H9 (cell line): ENCODE data around the gene GALNT10. TPM values are rescaled to one million over a fixed set of nuclear protein-coding genes. Genes with fewer than 3 reads are reported as not detected.

Experiments
- DNase-seq: peaks from one replicate; pipeline ENCODE4 v3.0.0-alpha.2; 2017
- H2AFZ ChIP-seq: one replicate; pipeline ENCODE4 v1.6.1; 2013; ENCODE audit warnings: mild to moderate bottlenecking, low read length, control low read depth, moderate library complexity
- H2AK5ac ChIP-seq: 2 replicates; pipeline ENCODE4 v1.6.1; 2013; ENCODE audit warnings: low read length, control low read depth, mixed read lengths; ENCODE audit not compliant: insufficient read length
- H2BK120ac ChIP-seq: one replicate; pipeline ENCODE4 v1.6.1; 2013; ENCODE audit warnings: low read depth, mild to moderate bottlenecking, low read length, control low read depth, inconsistent platforms; ENCODE audit not compliant: poor library complexity, severe bottlenecking
- H2BK12ac ChIP-seq: 2 replicates; pipeline ENCODE4 v1.6.1; 2013; ENCODE audit warnings: low read length, control low read depth, mixed read lengths, low read depth; ENCODE audit not compliant: insufficient read length
- H2BK15ac ChIP-seq: 2 replicates; pipeline ENCODE4 v1.6.1; 2013; ENCODE audit warnings: low read depth, low read length, control low read depth
- H2BK20ac ChIP-seq: one replicate; pipeline ENCODE4 v1.6.1; 2013; ENCODE audit warnings: low read depth, mild to moderate bottlenecking, low read length, control low read depth, inconsistent platforms; ENCODE audit not compliant: poor library complexity, severe bottlenecking
- H2BK5ac ChIP-seq: 2 replicates; pipeline ENCODE4 v1.6.1; 2013; ENCODE audit warnings: low read length, control low read depth, mixed read lengths; ENCODE audit not compliant: insufficient read length
- H3K14ac ChIP-seq: 2 replicates; pipeline ENCODE4 v1.6.1; 2013; ENCODE audit warnings: low read length, control low read depth; ENCODE audit not compliant: insufficient read depth
- H3K18ac ChIP-seq: 2 replicates; pipeline ENCODE4 v1.6.1; 2013; ENCODE audit warnings: low read depth, mild to moderate bottlenecking, mixed read lengths, low read length, control low read depth; ENCODE audit not compliant: insufficient read length
- H3K23ac ChIP-seq: 2 replicates; pipeline ENCODE4 v1.6.1; 2013; ENCODE audit warnings: low read length, control low read depth, mixed read lengths, low read depth; ENCODE audit not compliant: insufficient read length
- H3K23me2 ChIP-seq: 2 replicates; pipeline ENCODE4 v1.6.1; 2013; ENCODE audit warnings: low read depth, mild to moderate bottlenecking, mixed read lengths, low read length, control low read depth; ENCODE audit not compliant: insufficient read length, poor library complexity, severe bottlenecking
- H3K27ac ChIP-seq: 2 replicates; pipeline ENCODE4 v1.5.1; 2013; ENCODE audit warnings: low read length, control low read depth, mixed read lengths, low read depth; ENCODE audit not compliant: insufficient read length
- H3K27me3 ChIP-seq: 2 replicates; pipeline ENCODE4 v1.6.1; 2013; ENCODE audit warnings: low read length, control low read depth, inconsistent platforms; ENCODE audit not compliant: insufficient read depth
- H3K4ac ChIP-seq: 2 replicates; pipeline ENCODE4 v1.6.1; 2013; ENCODE audit warnings: low read depth, mild to moderate bottlenecking, control low read depth, inconsistent platforms, low read length, moderate library complexity
- H3K4me1 ChIP-seq: 2 replicates; pipeline ENCODE4 v1.6.1; 2013; ENCODE audit warnings: low read length, control low read depth, inconsistent platforms; ENCODE audit not compliant: insufficient read depth
- H3K4me2 ChIP-seq: 2 replicates; pipeline ENCODE4 v1.6.1; 2013; ENCODE audit warnings: low read length, control low read depth, mixed read lengths; ENCODE audit not compliant: insufficient read length, insufficient read depth
- H3K56ac ChIP-seq: 2 replicates; pipeline ENCODE4 v1.6.1; 2013; ENCODE audit warnings: low read depth, mild to moderate bottlenecking, mixed read lengths, low read length, control low read depth; ENCODE audit not compliant: insufficient read length
- H3K79me1 ChIP-seq: 2 replicates; pipeline ENCODE4 v1.6.1; 2013; ENCODE audit warnings: low read depth, mild to moderate bottlenecking, moderate library complexity, low read length, control low read depth, inconsistent platforms; ENCODE audit not compliant: insufficient read depth, poor library complexity, severe bottlenecking
- H3K79me2 ChIP-seq: 2 replicates; pipeline ENCODE4 v1.6.1; 2013; ENCODE audit warnings: low read length, control low read depth, inconsistent platforms; ENCODE audit not compliant: insufficient read depth
- H3K9ac ChIP-seq: 2 replicates; pipeline ENCODE4 v1.6.1; 2013; ENCODE audit warnings: low read length, control low read depth, mixed read lengths; ENCODE audit not compliant: insufficient read length; ENCODE audit errors: extremely low read depth
- H3K9me3 ChIP-seq: one replicate; pipeline ENCODE4 v1.6.1; 2013; ENCODE audit warnings: low read depth, low read length, inconsistent platforms; ENCODE audit not compliant: control insufficient read depth
- H3T11ph ChIP-seq: one replicate; pipeline ENCODE4 v1.6.1; 2013; ENCODE audit warnings: mild to moderate bottlenecking, low read length, control low read depth, inconsistent platforms
- H4K20me1 ChIP-seq: one replicate; pipeline ENCODE4 v1.6.1; 2013; ENCODE audit not compliant: control insufficient read depth, insufficient read length, insufficient read depth
- H4K5ac ChIP-seq: 2 replicates; pipeline ENCODE4 v1.6.1; 2013; ENCODE audit warnings: low read depth, mild to moderate bottlenecking, mixed read lengths, low read length, control low read depth; ENCODE audit not compliant: insufficient read length
- H4K8ac ChIP-seq: replicated peaks from 2 replicates; pipeline ENCODE4 v1.6.1; 2013; ENCODE audit warnings: low read length, control low read depth, mixed read lengths, low read depth; ENCODE audit not compliant: insufficient read length
- H4K91ac ChIP-seq: 2 replicates; pipeline ENCODE4 v1.6.1; 2013; ENCODE audit warnings: low read depth, mild to moderate bottlenecking, moderate library complexity, mixed read lengths, low read length, control low read depth; ENCODE audit not compliant: insufficient read length
- H3K27ac Mint-ChIP-seq, 3 experiments: 2 replicates in 2 of 3; 3 replicates in 1 of 3; pipeline ENCODE4 v1.8.0; 2020 to 2021; ENCODE audit warnings: mixed read lengths in 3 of 3, mild to moderate bottlenecking in 1 of 3, moderate library complexity in 1 of 3
- H3K27me3 Mint-ChIP-seq: 2 replicates; pipeline ENCODE4 v1.8.0; 2021; ENCODE audit warnings: low read depth, mild to moderate bottlenecking, moderate library complexity, mixed read lengths
- H3K36me3 Mint-ChIP-seq, 3 experiments: 2 replicates in 2 of 3; 3 replicates in 1 of 3; pipeline ENCODE4 v1.8.0; 2020 to 2021; ENCODE audit warnings: low read depth in 3 of 3, mixed read lengths in 3 of 3; ENCODE audit not compliant: insufficient read depth in 1 of 3
- H3K4me1 Mint-ChIP-seq, 2 experiments: 2 replicates each; pipeline ENCODE4 v1.8.0; 2020; ENCODE audit warnings: mixed read lengths in 2 of 2
- H3K4me3 Mint-ChIP-seq, 2 experiments: 2 replicates in 1 of 2; 3 replicates in 1 of 2; pipeline ENCODE4 v1.8.0; 2020 to 2021; ENCODE audit warnings: mild to moderate bottlenecking in 2 of 2, mixed read lengths in 2 of 2, moderate library complexity in 1 of 2
- H3K9me3 Mint-ChIP-seq, 2 experiments: 2 replicates in 1 of 2; 3 replicates in 1 of 2; pipeline ENCODE4 v1.8.0; 2020; ENCODE audit warnings: mild to moderate bottlenecking in 2 of 2, mixed read lengths in 2 of 2, moderate library complexity in 1 of 2
- CTCF ChIP-seq: fragments of 200-600 bp; sonication (generic); conservative IDR thresholded peaks from 3 replicates; pipeline ENCODE4 v1.8.0; 2021; ENCODE audit warnings: antibody characterized with exemption, mild to moderate bottlenecking
- WGBS: extraction: QIAGEN DNeasy Blood & Tissue Kit; methylation state at CpG from one replicate; pipeline ENCODE4 v1.1.7; 2013; ENCODE audit warnings: missing lambda C conversion rate, low lambda C conversion rate, mixed read lengths; ENCODE audit not compliant: insufficient read length; ENCODE audit errors: extremely low coverage; 5-methylcytosine and 5-hydroxymethylcytosine counted together
- total RNA-seq: library from RNA; stranded (reverse); gene quantifications from 2 replicates; pipeline ENCODE4 v1.2.1, GENCODE V29; 2021

The GALNT10 gene
- total RNA-seq, 1 experiment from 2014 or later: 15.4 TPM

DNA sequence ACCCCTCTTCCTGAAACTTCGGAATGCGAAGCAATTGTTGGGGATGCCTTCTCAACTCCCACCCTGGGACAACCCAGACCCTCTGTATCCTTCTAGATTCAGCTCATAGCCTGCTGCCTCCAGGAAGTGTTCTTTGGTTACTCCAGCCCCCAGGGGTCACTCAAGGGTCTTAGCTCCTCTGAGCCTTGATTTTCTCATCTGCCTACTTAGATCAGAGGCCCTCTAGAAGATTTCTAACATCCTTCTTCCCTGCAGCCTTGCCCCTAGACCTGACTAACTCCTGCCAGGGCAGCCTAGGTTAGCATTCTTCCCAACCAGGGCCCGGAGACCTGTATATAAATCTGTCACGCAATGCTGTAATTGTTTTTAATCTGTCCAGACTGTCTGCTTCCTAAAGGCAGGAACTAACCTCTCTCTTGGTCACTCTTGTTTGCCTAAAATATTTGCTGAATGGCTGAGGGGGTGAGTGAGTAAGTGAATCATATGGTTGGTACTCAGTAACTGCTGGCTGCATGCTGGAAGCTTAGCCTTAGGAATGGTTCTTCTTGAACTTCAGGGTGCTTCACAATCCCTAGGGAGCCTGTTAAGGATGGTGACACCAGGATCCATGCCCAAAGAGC is 8.2 kb downstream of the GALNT10 start:
- Mint-ChIP-seq H3K4me3 (no peak overlapping the region), H3K27ac (peak overlapping the region in 1 of 3 experiments; percentile 41; a peak in 2 of 7 replicates), H3K9me3 (no peaks in the 10 kb centered on the region), H3K36me3 (peaks cover 0 to 3% (median 3%) of the 10 kb centered on the region in 3 experiments; a peak in 3 of 7 replicates), H3K4me1 (peaks cover 53 to 61% of the 10 kb centered on the region in 2 experiments), H3K27me3 (peaks cover under 1% of the 10 kb centered on the region; the same call in 1 of the 2 replicates)
- Histone ChIP-seq H3K23me2 (no peaks in the 10 kb centered on the region), H3K18ac (no peak overlapping the region), H2AK5ac (no peak overlapping the region), H4K5ac (no peak overlapping the region), H4K91ac (no peak overlapping the region), H2BK120ac (no peak overlapping the region), H4K8ac (no peak overlapping the region), H3K9ac (no peak overlapping the region), H3K27ac (no peak overlapping the region), H2BK15ac (no peak overlapping the region), H2BK12ac (no peak overlapping the region), H2BK5ac (no peak overlapping the region), H2BK20ac (no peak overlapping the region), H3K23ac (no peak overlapping the region), H3K27me3 (no peaks in the 10 kb centered on the region), H3K4ac (no peak overlapping the region), H3K4me2 (no peak overlapping the region), H4K20me1 (no peaks in the 10 kb centered on the region), H3K4me1 (peaks cover 10% of the 10 kb centered on the region; the same call in 1 of the 2 replicates), H3K79me1 (no peaks in the 10 kb centered on the region), H2AFZ (no peak overlapping the region), H3T11ph (no peak overlapping the region), H3K79me2 (no peaks in the 10 kb centered on the region; the same call in 1 of the 2 replicates), H3K9me3 (no peaks in the 10 kb centered on the region), H3K14ac (no peak overlapping the region), H3K56ac (no peak overlapping the region)
- no peak for DNase-seq
- no CpG with 5 or more reads among the region's 4 CpGs for WGBS
- TF ChIP-seq CTCF: peak; percentile 39; the same call in 1 of the 3 replicates
